HEK293 (cell line): Measurements from ENCODE around the gene COL13A1.

Experiments
- CTCF ChIA-PET: fragments of 350-600 bp; formaldehyde crosslinking; extraction: SDS; loops from one replicate; lab custom pipeline; 2021; ENCODE audit warnings: antibody characterized with exemption; lab: Yijun Ruan, JAX
- POLR2A ChIA-PET: fragments of 300-600 bp; formaldehyde crosslinking; extraction: SDS; loops from one replicate; lab custom pipeline; 2020; ENCODE audit warnings: antibody characterized with exemption, inconsistent platforms; lab: Yijun Ruan, JAX
- H3K27ac ChIP-seq: fragments of 200-500 bp; sonication (Bioruptor generic); 2 replicates; pipeline ENCODE4 v1.5.1; 2014; ENCODE audit warnings: low read depth, low read length, control low read depth, inconsistent platforms; ENCODE audit errors: extremely low read depth
- H3K36me3 ChIP-seq, 2 experiments: fragments of 200-500 bp in 1 of 2; sonication (Bioruptor generic) in 1 of 2; 1 replicate in 1 of 2; 2 replicates in 1 of 2; pipeline ENCODE4 v1.5.1; 2014 to 2017; ENCODE audit warnings: inconsistent platforms in 2 of 2, low read length in 2 of 2; ENCODE audit not compliant: control insufficient read depth in 2 of 2, insufficient read depth in 1 of 2
- H3K4me1 ChIP-seq: fragments of 200-500 bp; sonication (Bioruptor generic); 2 replicates; pipeline ENCODE4 v1.5.1; 2014; ENCODE audit warnings: mild to moderate bottlenecking, low read length, inconsistent platforms; ENCODE audit not compliant: control insufficient read depth, insufficient read depth
- H3K4me3 ChIP-seq: 2 replicates; pipeline ENCODE4 v1.5.1; 2011; ENCODE audit warnings: low read depth, mild to moderate bottlenecking, control low read depth, low read length, moderate library complexity
- H3K9me3 ChIP-seq: fragments of 200-500 bp; sonication (Bioruptor generic); 2 replicates; pipeline ENCODE4 v1.5.1; 2014; ENCODE audit warnings: low read depth, low read length, inconsistent platforms; ENCODE audit not compliant: control insufficient read depth, insufficient read depth
- GLI4 ChIP-seq: fragments of 450-650 bp; formaldehyde crosslinking; IDR thresholded peaks from 2 replicates; pipeline ENCODE4 v1.5.1; 2016; ENCODE audit warnings: missing biosample characterization, missing genetic modification characterization
- IKZF3 ChIP-seq: fragments of 450-650 bp; IDR thresholded peaks from 2 replicates; pipeline ENCODE4 v1.5.0; 2018; ENCODE audit warnings: missing biosample characterization, mild to moderate bottlenecking, missing genetic modification characterization, moderate library complexity
- KLF10 ChIP-seq: fragments of 450-650 bp; IDR thresholded peaks from 2 replicates; pipeline ENCODE4 v1.5.1; 2018; ENCODE audit warnings: missing biosample characterization, mild to moderate bottlenecking, missing genetic modification characterization
- KLF16 ChIP-seq: fragments of 450-650 bp; formaldehyde crosslinking; IDR thresholded peaks from 2 replicates; pipeline ENCODE4 v1.5.1; 2017; ENCODE audit warnings: missing biosample characterization, missing genetic modification characterization
- KLF9 ChIP-seq: fragments of 450-650 bp; formaldehyde crosslinking; IDR thresholded peaks from 2 replicates; pipeline ENCODE4 v1.5.1; 2016; ENCODE audit warnings: missing biosample characterization, missing genetic modification characterization, low read depth
- WT1 ChIP-seq: fragments of 450-650 bp; formaldehyde crosslinking; IDR thresholded peaks from 2 replicates; pipeline ENCODE4 v1.5.1; 2016; ENCODE audit warnings: missing biosample characterization, missing genetic modification characterization
- ZBTB20 ChIP-seq: fragments of 450-650 bp; formaldehyde crosslinking; IDR thresholded peaks from 2 replicates; pipeline ENCODE4 v1.5.1; 2016; ENCODE audit warnings: missing biosample characterization, missing genetic modification characterization
- ZBTB21 ChIP-seq: fragments of 450-650 bp; formaldehyde crosslinking; IDR thresholded peaks from 2 replicates; pipeline ENCODE4 v1.5.1; 2017; ENCODE audit warnings: missing biosample characterization, missing genetic modification characterization
- ZFP41 ChIP-seq: fragments of 450-650 bp; formaldehyde crosslinking; IDR thresholded peaks from 2 replicates; pipeline ENCODE4 v1.5.1; 2016; ENCODE audit warnings: missing biosample characterization, missing genetic modification characterization, borderline replicate concordance
- ZFP69B ChIP-seq: fragments of 450-650 bp; formaldehyde crosslinking; IDR thresholded peaks from 2 replicates; pipeline ENCODE4 v1.5.1; 2016; ENCODE audit warnings: missing biosample characterization, missing genetic modification characterization
- ZNF10 ChIP-seq: fragments of 450-650 bp; formaldehyde crosslinking; IDR thresholded peaks from 2 replicates; pipeline ENCODE4 v1.5.1; 2017; ENCODE audit warnings: missing biosample characterization, missing genetic modification characterization
- ZNF292 ChIP-seq: fragments of 450-650 bp; formaldehyde crosslinking; IDR thresholded peaks from 2 replicates; pipeline ENCODE4 v1.5.1; 2016; ENCODE audit warnings: low read depth, missing biosample characterization, missing genetic modification characterization, borderline replicate concordance
- ZNF350 ChIP-seq: fragments of 450-650 bp; formaldehyde crosslinking; IDR thresholded peaks from 2 replicates; pipeline ENCODE4 v1.5.0; 2017; ENCODE audit warnings: missing biosample characterization, mild to moderate bottlenecking, missing genetic modification characterization
- ZNF394 ChIP-seq: fragments of 450-650 bp; formaldehyde crosslinking; IDR thresholded peaks from 2 replicates; pipeline ENCODE4 v1.5.1; 2016; ENCODE audit warnings: missing biosample characterization, missing genetic modification characterization, mild to moderate bottlenecking, moderate library complexity, borderline replicate concordance
- ZNF473 ChIP-seq: fragments of 450-650 bp; formaldehyde crosslinking; IDR thresholded peaks from 2 replicates; pipeline ENCODE4 v1.5.1; 2017; ENCODE audit warnings: missing biosample characterization, missing genetic modification characterization
- ZNF521 ChIP-seq: fragments of 450-650 bp; formaldehyde crosslinking; IDR thresholded peaks from 2 replicates; pipeline ENCODE4 v1.5.1; 2017; ENCODE audit warnings: missing biosample characterization, mild to moderate bottlenecking, missing genetic modification characterization
- ZNF560 ChIP-seq: fragments of 450-650 bp; formaldehyde crosslinking; IDR thresholded peaks from 2 replicates; pipeline ENCODE4 v1.5.1; 2017; ENCODE audit warnings: missing biosample characterization, missing genetic modification characterization, borderline replicate concordance
- ZNF585B ChIP-seq: fragments of 450-650 bp; formaldehyde crosslinking; IDR thresholded peaks from 2 replicates; pipeline ENCODE4 v1.5.1; 2016; ENCODE audit warnings: missing biosample characterization, missing genetic modification characterization
- ZNF654 ChIP-seq: fragments of 450-650 bp; formaldehyde crosslinking; IDR thresholded peaks from 2 replicates; pipeline ENCODE4 v1.5.1; 2016; ENCODE audit warnings: low read depth, missing biosample characterization, missing genetic modification characterization
- ZNF664 ChIP-seq: fragments of 450-650 bp; formaldehyde crosslinking; IDR thresholded peaks from 2 replicates; pipeline ENCODE4 v1.5.1; 2016; ENCODE audit warnings: missing biosample characterization, missing genetic modification characterization
- ZNF747 ChIP-seq: fragments of 450-650 bp; formaldehyde crosslinking; IDR thresholded peaks from 2 replicates; pipeline ENCODE4 v1.5.1; 2016; ENCODE audit warnings: missing biosample characterization, missing genetic modification characterization
- ZNF776 ChIP-seq: fragments of 450-650 bp; formaldehyde crosslinking; IDR thresholded peaks from 2 replicates; pipeline ENCODE4 v1.5.0; 2017; ENCODE audit warnings: missing biosample characterization, missing genetic modification characterization, borderline replicate concordance
- ZNF791 ChIP-seq: fragments of 450-650 bp; formaldehyde crosslinking; IDR thresholded peaks from 2 replicates; pipeline ENCODE4 v1.5.1; 2016; ENCODE audit warnings: missing biosample characterization, missing genetic modification characterization
- TF ChIP-seq, protein P1 (sequence below): fragments of 450-650 bp; formaldehyde crosslinking; IDR thresholded peaks from 2 replicates; pipeline ENCODE4 v1.5.1; 2017; ENCODE audit warnings: missing biosample characterization, missing genetic modification characterization
- TF ChIP-seq, protein P2 (sequence below): fragments of 450-650 bp; formaldehyde crosslinking; IDR thresholded peaks from 2 replicates; pipeline ENCODE4 v1.5.1; 2017; ENCODE audit warnings: missing biosample characterization, missing genetic modification characterization

COL13A1 gene

DNA sequence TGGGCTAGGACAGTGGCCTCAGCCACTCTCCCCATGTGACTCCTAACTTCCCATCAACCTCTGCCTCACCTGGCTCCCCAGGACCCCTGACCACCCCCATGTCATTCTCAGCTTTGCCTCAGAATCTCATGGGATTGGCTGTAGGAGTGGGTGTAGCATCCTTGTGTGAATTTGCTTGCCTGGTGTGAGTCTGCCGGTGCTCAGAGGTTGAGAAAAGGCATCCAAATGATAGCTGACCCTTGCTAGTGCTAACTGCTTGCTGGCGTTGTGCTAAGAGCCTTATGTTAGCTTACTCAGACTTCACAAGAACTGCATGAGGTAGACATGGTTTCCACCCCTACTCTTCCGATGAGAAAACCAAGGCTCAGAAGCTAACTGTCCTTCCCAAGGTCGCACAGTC is 74.2 kb downstream of the COL13A1 start:
- POLR2A ChIA-PET = no interaction called here
- CTCF ChIA-PET = interaction anchor here (0.8 to 1.5 kb wide), 4 partner anchors 12 to 39 kb away, joined by 3 to 8 read pairs (median 4); no protein-coding TSS in a partner anchor
- no peak overlapping the region for H3K27ac ChIP-seq
- TF ChIP-seq ZFP69B = no peak
- TF ChIP-seq ZNF654 (tag by site-specific recombination) = no peak
- TF ChIP-seq ZNF292 = no peak
- TF ChIP-seq ZNF560 (tag by site-specific recombination) = no peak
- no peak for TF ChIP-seq ZNF747
- no peak for TF ChIP-seq ZBTB21 (tag by site-specific recombination)
- TF ChIP-seq ZNF394 = no peak
- TF ChIP-seq ZNF585B (tag by site-specific recombination) = no peak
- no peak for TF ChIP-seq ZBTB20 (tag by site-specific recombination)
- H3K4me1 ChIP-seq = no peaks in the 10 kb centered on the region
- no peaks in the 10 kb centered on the region for H3K9me3 ChIP-seq
- no peaks in the 10 kb centered on the region for H3K36me3 ChIP-seq
- H3K4me3 ChIP-seq = no peak overlapping the region

DNA sequence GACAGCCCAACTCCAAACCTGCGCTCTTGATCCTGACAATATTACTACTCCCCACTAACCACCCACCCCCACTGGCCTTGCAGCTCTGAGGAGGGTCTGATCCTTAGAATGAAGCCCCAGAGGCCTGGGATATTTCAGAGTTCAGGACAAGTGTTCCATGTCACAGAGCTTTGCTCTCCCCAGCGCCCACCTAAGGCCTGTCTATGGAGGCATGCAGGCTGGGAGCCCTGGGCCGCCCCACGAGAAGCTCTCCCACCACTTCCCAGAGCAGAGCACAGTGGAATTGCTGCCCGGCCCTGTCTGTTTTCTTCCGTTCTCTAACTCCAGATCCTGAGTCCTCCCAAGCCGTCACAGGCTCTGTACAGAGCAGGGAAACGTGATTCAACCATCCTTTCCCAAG is 74.6 kb downstream of the COL13A1 start:
- Histone ChIP-seq H3K9me3 (no peaks in the 10 kb centered on the region), H3K4me3 (no peak overlapping the region)
- POLR2A ChIA-PET = no interaction called here
- TF ChIP-seq ZNF350 (tag by site-specific recombination) (no peak), ZNF664 (tag by site-specific recombination) (no peak), ZNF10 (no peak), KLF16 (tag by site-specific recombination) (no peak), ZNF791 (tag by site-specific recombination) (no peak), GLI4 (no peak), KLF10 (no peak), IKZF3 (tag by site-specific recombination) (no peak), ZNF776 (tag by site-specific recombination) (no peak), WT1 (tag by site-specific recombination) (no peak), ZNF473 (tag by site-specific recombination) (no peak), ZFP41 (tag by site-specific recombination) (no peak), ZNF521 (no peak), KLF9 (tag by site-specific recombination) (no peak)
- TF ChIP-seq, protein P1, sequence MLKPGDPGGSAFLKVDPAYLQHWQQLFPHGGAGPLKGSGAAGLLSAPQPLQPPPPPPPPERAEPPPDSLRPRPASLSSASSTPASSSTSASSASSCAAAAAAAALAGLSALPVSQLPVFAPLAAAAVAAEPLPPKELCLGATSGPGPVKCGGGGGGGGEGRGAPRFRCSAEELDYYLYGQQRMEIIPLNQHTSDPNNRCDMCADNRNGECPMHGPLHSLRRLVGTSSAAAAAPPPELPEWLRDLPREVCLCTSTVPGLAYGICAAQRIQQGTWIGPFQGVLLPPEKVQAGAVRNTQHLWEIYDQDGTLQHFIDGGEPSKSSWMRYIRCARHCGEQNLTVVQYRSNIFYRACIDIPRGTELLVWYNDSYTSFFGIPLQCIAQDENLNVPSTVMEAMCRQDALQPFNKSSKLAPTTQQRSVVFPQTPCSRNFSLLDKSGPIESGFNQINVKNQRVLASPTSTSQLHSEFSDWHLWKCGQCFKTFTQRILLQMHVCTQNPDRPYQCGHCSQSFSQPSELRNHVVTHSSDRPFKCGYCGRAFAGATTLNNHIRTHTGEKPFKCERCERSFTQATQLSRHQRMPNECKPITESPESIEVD (tag by site-specific recombination) = no peak
- TF ChIP-seq, protein P2, sequence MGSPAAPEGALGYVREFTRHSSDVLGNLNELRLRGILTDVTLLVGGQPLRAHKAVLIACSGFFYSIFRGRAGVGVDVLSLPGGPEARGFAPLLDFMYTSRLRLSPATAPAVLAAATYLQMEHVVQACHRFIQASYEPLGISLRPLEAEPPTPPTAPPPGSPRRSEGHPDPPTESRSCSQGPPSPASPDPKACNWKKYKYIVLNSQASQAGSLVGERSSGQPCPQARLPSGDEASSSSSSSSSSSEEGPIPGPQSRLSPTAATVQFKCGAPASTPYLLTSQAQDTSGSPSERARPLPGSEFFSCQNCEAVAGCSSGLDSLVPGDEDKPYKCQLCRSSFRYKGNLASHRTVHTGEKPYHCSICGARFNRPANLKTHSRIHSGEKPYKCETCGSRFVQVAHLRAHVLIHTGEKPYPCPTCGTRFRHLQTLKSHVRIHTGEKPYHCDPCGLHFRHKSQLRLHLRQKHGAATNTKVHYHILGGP (tag by site-specific recombination) = no peak
- TF ChIP-seq, all 188 proteins: peak for 0
- H3K36me3 ChIP-seq = no peaks in the 10 kb centered on the region
- H3K27ac ChIP-seq = no peak overlapping the region
- CTCF ChIA-PET = interaction anchor here (1.0 to 1.5 kb wide), 3 partner anchors 15 to 39 kb away, joined by 3 to 8 read pairs (median 5); no protein-coding TSS in a partner anchor
- no peaks in the 10 kb centered on the region for H3K4me1 ChIP-seq
